Erythroblast (primary cell): ENCODE measurements around the gene DPH3.

Experiments
- GATA1 ChIP-seq: IDR thresholded peaks from 2 replicates; pipeline ENCODE4 v1.6.1; 2011; ENCODE audit warnings: low read depth, mild to moderate bottlenecking, control low read depth, low read length, moderate library complexity
- POLR2A ChIP-seq: IDR thresholded peaks from 2 replicates; pipeline ENCODE4 v1.6.1; 2011; ENCODE audit warnings: mild to moderate bottlenecking, low read length

DNA sequence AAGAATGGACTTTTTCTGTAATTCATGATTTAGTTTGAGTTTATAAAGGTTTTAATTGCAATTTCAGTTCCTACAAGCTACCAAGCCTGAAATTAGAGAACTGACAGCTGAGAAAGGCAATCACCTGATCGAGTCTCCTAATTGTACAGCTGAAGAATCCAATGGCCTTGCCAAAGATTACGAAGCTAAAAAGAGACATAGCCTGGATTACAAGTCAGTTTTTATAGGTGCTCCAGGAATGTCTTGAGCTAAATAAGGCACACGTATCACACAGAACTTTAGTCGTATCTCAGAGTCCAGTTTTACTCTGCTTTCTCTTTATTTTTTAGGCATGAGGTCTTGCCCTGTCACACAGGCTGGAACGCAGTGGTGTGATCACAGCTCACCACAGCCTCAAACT, 6.6 kb downstream of the DPH3 start:
- TF ChIP-seq POLR2A (no peak), GATA1 (no peak)
